Testis (tissue), 2 donors: Measurements from ENCODE around the gene ZNF688.
"Not testable (repeated sequence)": the region's sequence is repeated elsewhere in the genome, so short reads cannot be mapped to it uniquely, and the experiment has no call there.

Experiments
- POLR2A ChIP-seq: fragments of 450-650 bp; IDR thresholded peaks from one replicate; pipeline ENCODE4 v1.6.1; 2017; ENCODE audit warnings: antibody characterized with exemption, mild to moderate bottlenecking, moderate library complexity
- TF ChIP-seq, protein P1 (sequence below), 3 experiments: fragments of 450-650 bp in 2 of 3; fragments of 200-600 bp in 1 of 3; sonication (generic) in 1 of 3; IDR thresholded peaks; one replicate each; pipeline ENCODE4 v1.5.1; 2016 to 2019; ENCODE audit warnings: antibody characterized with exemption in 3 of 3, mild to moderate bottlenecking in 2 of 3, moderate library complexity in 1 of 3

GRCh38 chr16:30539986-30540526 is 31.5 kb downstream of the ZNF688 start:
- TF ChIP-seq, protein P1, sequence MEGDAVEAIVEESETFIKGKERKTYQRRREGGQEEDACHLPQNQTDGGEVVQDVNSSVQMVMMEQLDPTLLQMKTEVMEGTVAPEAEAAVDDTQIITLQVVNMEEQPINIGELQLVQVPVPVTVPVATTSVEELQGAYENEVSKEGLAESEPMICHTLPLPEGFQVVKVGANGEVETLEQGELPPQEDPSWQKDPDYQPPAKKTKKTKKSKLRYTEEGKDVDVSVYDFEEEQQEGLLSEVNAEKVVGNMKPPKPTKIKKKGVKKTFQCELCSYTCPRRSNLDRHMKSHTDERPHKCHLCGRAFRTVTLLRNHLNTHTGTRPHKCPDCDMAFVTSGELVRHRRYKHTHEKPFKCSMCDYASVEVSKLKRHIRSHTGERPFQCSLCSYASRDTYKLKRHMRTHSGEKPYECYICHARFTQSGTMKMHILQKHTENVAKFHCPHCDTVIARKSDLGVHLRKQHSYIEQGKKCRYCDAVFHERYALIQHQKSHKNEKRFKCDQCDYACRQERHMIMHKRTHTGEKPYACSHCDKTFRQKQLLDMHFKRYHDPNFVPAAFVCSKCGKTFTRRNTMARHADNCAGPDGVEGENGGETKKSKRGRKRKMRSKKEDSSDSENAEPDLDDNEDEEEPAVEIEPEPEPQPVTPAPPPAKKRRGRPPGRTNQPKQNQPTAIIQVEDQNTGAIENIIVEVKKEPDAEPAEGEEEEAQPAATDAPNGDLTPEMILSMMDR (IDR thresholded peaks at IDR 0.05): not testable (repeated sequence)
- not testable (repeated sequence) for TF ChIP-seq POLR2A
